Right atrium auricular region (tissue), 2 donors: Measurements from ENCODE around the gene CTNNB1. TPM values are rescaled to one million over a fixed set of nuclear protein-coding genes. Genes with fewer than 3 reads are reported as not detected.

Experiments
- DNase-seq: peaks from one replicate; pipeline ENCODE4 v3.0.0-alpha.2; 2019; ENCODE audit warnings: low spot score
- H3K27ac ChIP-seq, 2 donors: fragments of 200-600 bp; sonication (generic); 1 replicate in 1 of 2; 2 replicates in 1 of 2; pipeline ENCODE4 v1.5.1; 2016 to 2019
- H3K27me3 ChIP-seq, 2 donors: fragments of 200-600 bp; sonication (generic); one replicate each; pipeline versions ENCODE4 v1.5.1 to v1.6.0; 2017 to 2019
- H3K36me3 ChIP-seq: fragments of 200-600 bp; sonication (generic); one replicate; pipeline ENCODE4 v1.5.1; 2016
- H3K4me1 ChIP-seq, 2 donors: fragments of 200-600 bp; sonication (generic); one replicate each; pipeline versions ENCODE4 v1.5.1 to v1.6.0; 2017 to 2019
- H3K4me3 ChIP-seq, 2 donors: fragments of 200-600 bp; sonication (generic); 1 replicate in 1 of 2; 2 replicates in 1 of 2; pipeline ENCODE4 v1.5.1; 2017 to 2019; ENCODE audit warnings: mild to moderate bottlenecking in 1 of 2, moderate library complexity in 1 of 2
- H3K9me3 ChIP-seq, 2 donors: fragments of 200-600 bp; sonication (generic); one replicate each; pipeline ENCODE4 v1.5.1; 2019
- total RNA-seq, 2 donors: library from RNA; depleted of rRNA; stranded (reverse); fragments of >200 nt; gene quantifications; one replicate each; pipeline ENCODE4 v1.1.0, GENCODE V29; 2016
- TF ChIP-seq, protein P1 (sequence below), 2 donors: fragments of 200-600 bp; sonication (generic); IDR thresholded peaks; one replicate each; pipeline ENCODE4 v1.5.1; 2019; ENCODE audit warnings: antibody characterized with exemption in 2 of 2

The CTNNB1 gene
- total RNA-seq, 2 donors from 2014 or later = 156 to 261 TPM

DNA sequence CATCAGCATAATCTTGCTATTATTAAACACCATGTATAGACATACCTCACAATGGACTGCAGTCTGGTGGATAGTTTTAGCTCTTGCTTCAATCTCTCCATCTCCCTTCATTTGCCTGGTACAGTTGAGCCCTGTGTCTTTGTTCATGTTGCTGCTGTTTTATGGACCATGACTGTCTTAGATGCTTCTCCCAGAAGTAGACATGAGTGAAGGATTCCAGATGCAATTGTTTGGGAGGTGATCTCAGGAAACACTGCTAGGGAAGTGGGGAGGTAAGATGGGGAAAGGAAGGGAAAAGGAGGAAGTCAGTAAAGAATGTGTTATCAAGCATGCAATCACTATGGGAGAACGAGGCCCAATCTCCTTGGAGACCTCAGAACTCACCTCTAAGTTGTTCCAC lies 36.3 kb upstream of the CTNNB1 start:
- no peak for DNase-seq
- TF ChIP-seq, protein P1, sequence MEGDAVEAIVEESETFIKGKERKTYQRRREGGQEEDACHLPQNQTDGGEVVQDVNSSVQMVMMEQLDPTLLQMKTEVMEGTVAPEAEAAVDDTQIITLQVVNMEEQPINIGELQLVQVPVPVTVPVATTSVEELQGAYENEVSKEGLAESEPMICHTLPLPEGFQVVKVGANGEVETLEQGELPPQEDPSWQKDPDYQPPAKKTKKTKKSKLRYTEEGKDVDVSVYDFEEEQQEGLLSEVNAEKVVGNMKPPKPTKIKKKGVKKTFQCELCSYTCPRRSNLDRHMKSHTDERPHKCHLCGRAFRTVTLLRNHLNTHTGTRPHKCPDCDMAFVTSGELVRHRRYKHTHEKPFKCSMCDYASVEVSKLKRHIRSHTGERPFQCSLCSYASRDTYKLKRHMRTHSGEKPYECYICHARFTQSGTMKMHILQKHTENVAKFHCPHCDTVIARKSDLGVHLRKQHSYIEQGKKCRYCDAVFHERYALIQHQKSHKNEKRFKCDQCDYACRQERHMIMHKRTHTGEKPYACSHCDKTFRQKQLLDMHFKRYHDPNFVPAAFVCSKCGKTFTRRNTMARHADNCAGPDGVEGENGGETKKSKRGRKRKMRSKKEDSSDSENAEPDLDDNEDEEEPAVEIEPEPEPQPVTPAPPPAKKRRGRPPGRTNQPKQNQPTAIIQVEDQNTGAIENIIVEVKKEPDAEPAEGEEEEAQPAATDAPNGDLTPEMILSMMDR (IDR thresholded peaks at IDR 0.05) = no peak

DNA sequence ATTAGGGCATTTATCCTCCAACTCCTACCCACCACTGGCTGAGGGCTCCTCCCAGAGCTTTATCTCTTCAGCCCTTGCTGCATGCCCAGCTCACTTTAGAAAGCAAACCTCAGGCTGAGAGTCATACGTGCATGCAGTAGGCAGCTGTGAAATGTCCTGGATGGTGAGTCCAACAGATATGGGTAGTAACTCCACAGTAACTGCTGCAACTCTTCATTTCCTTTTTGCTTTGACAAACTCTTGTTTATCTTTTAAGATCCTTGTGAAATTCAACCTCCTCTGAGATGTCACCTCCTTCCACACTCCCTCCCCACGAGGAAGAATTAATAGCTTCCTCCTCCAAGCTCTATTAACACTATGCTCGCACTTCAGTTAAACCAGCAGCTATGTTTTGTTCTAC lies 35.9 kb upstream of the CTNNB1 start:
- Histone ChIP-seq H3K36me3 (no peaks in the 10 kb centered on the region), H3K27ac (no peak overlapping the region), H3K4me3 (no peak overlapping the region), H3K9me3 (no peaks in the 10 kb centered on the region), H3K27me3 (no peaks in the 10 kb centered on the region), H3K4me1 (no peaks in the 10 kb centered on the region)
- no peak for DNase-seq
- TF ChIP-seq, protein P1 (IDR thresholded peaks at IDR 0.05) = no peak

More for the DNA sequence above, 36.3 kb upstream of the CTNNB1 start:
- H3K9me3 ChIP-seq = no peaks in the 10 kb centered on the region
- no peaks in the 10 kb centered on the region for H3K4me1 ChIP-seq
- H3K27me3 ChIP-seq = no peaks in the 10 kb centered on the region
- H3K4me3 ChIP-seq = no peak overlapping the region
- H3K27ac ChIP-seq = no peak overlapping the region
- H3K36me3 ChIP-seq = no peaks in the 10 kb centered on the region

DNA sequence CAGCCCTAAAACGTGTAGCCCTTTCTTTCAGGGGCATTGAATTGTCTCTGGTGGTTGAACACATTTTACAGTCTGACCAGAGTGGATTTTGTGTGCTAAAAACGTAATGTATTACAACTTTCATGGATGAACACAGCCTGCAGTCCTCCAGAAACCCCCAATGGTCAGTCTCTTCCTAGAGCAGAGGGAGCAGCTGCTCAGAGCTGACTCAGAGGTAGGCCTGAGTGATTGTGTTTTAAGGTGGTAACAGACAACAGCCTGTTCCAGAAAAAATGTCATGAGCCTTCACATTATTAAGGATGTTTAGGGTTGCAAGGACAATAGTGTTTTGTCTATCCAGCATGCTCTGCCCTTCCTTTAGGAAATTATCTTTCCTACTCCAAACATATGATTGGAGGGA lies 34.5 kb upstream of the CTNNB1 start:
- DNase-seq = no peak

DNA sequence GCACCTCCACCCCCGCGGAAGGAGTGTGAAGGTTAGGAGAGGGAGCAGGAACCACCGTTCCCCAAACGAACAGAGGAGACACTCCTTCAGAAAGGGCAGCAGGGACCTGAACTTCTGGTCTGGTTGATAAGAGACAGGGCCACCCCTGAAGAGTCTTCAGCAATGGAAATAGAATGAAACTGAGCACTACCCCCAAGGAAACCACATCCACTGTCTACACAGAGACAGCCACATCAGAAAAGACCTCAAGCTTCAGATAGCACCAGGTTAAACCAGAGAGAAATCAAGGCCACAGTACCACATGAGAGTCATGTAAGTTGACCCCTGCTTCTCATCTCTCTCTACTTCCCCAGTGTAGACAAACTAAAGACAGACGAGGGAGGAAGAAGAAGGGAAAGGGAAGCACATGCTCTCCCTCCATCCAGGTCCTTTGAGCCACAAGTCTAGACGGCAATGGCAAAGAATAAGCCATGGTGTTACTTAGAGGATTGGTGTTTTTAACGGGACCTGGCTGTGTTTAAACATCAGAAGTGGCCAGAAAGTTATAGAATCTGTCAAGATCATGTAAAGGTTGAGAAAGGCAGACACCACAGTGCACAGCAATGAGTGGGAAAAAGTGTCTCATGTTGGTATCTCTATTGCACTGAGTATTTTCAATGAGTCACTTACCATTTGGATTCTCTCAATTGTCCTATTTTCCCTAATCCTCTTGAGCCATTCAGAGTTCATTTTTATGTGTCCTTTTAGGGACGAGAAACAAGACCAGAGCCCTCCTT lies 31.4 kb upstream of the CTNNB1 start:
- TF ChIP-seq, protein P1 (IDR thresholded peaks at IDR 0.05) = no peak
- Histone ChIP-seq H3K36me3 (no peaks in the 10 kb centered on the region), H3K27ac (no peak overlapping the region), H3K9me3 (no peaks in the 10 kb centered on the region), H3K4me3 (no peak overlapping the region), H3K4me1 (no peaks in the 10 kb centered on the region), H3K27me3 (no peaks in the 10 kb centered on the region)
- no peak for DNase-seq

More for the DNA sequence above, 34.5 kb upstream of the CTNNB1 start:
- TF ChIP-seq, protein P1 (IDR thresholded peaks at IDR 0.05) = no peak
- Histone ChIP-seq H3K4me1 (no peaks in the 10 kb centered on the region), H3K4me3 (no peak overlapping the region), H3K9me3 (no peaks in the 10 kb centered on the region), H3K27me3 (no peaks in the 10 kb centered on the region), H3K27ac (no peak overlapping the region), H3K36me3 (no peaks in the 10 kb centered on the region)

DNA sequence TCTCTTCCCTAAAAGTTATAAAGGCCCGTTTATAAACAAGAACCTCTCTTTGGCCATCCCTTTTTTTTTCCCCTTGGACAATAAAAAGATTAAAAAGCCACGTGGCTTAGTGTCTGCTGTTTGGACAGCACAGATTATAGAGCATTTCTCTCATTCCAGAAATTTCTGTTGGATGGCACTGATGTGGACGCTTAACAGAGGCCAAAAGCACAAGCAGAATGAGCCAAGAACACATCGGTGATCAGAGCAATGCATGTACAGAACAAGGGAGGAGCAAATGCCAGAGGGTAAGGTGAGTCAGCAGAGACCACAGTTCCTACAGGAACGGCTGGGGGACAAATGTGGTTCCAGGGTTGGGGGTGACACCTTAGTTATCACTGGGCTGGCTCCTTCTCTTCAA lies 30.3 kb upstream of the CTNNB1 start:
- no peaks in the 10 kb centered on the region for H3K4me1 ChIP-seq
- H3K27me3 ChIP-seq = no peaks in the 10 kb centered on the region
- no peak overlapping the region for H3K4me3 ChIP-seq
- no peaks in the 10 kb centered on the region for H3K9me3 ChIP-seq
- H3K36me3 ChIP-seq = no peaks in the 10 kb centered on the region
- TF ChIP-seq, protein P1 (IDR thresholded peaks at IDR 0.05) = no peak
- no peak overlapping the region for H3K27ac ChIP-seq
- no peak for DNase-seq
